ENCODE data around the gene SKA2. TPM values are rescaled to one million over a fixed set of nuclear protein-coding genes. Genes with fewer than 3 reads are reported as not detected.
A peak's percentile ranks its signal among the peaks of the same experiment; 100 is the strongest.

The SKA2 gene
- total and polyA plus RNA-seq, 9 of the 15 experiments (the other 6 are each of a cell fraction or from before 2014, with no cell fraction given) = 58.1 to 183 (median 133) TPM

GRCh38 chr17:59106463-59107305 is 48.3 kb downstream of the SKA2 start, which contains the start of gene TRIM37 (continued):
- TF ChIP-seq NCOA4 (IDR thresholded peaks at IDR 0.05; ENCODE audit: partially characterized antibody) = no peak
- peak; percentile 44 for TF ChIP-seq CHD7 (IDR thresholded peaks at IDR 0.05; ENCODE audit: low read depth, low read length)
- TF ChIP-seq PHB2 (IDR thresholded peaks at IDR 0.05; ENCODE audit: low read depth) = no peak
- no peak; the same call in none of the 2 replicates for TF ChIP-seq THAP12 (CRISPR knock-in tag; IDR thresholded peaks at IDR 0.05)
- no peak for TF ChIP-seq ETS2 (tag; IDR thresholded peaks at IDR 0.05; ENCODE audit: borderline replicate concordance, poor library complexity, severe bottlenecking)
- no peak for TF ChIP-seq MCM3 (IDR thresholded peaks at IDR 0.05)
- TF ChIP-seq POLR2A (conservative IDR thresholded peaks at IDR 0.05) = peak; percentile 88
- no peak for TF ChIP-seq MCM5 (IDR thresholded peaks at IDR 0.05; ENCODE audit: low read depth)
- no peak for TF ChIP-seq ZNF121 (CRISPR knock-in tag; conservative IDR thresholded peaks at IDR 0.05)
- peak in 1 of 2 experiments; percentile 91; a peak in 2 of 4 replicates for TF ChIP-seq ZNF639 (CRISPR knock-in tag; conservative IDR thresholded peaks at IDR 0.05 in 1 of 2, IDR thresholded peaks at IDR 0.05 in 1 of 2)
- TF ChIP-seq KAT7 (CRISPR knock-in tag; IDR thresholded peaks at IDR 0.05; ENCODE audit: borderline replicate concordance) = peak; percentile 96; the same call in 1 of the 2 replicates
- no peak for TF ChIP-seq CBX3 (IDR thresholded peaks at IDR 0.05; ENCODE audit: borderline replicate concordance in 1 of 2, low read length in 2 of 2)

Data from K562 (cell line).